GM21576 (cell line): ENCODE data around the gene INHBC.
A peak's percentile ranks its signal among the peaks of the same experiment; 100 is the strongest.

Experiments
- ATAC-seq: cut with Tn5 transposase; IDR thresholded peaks from one replicate; pipeline ENCODE4 v1.9.1; 2021; ENCODE audit warnings: mild to moderate bottlenecking, moderate library complexity; ENCODE audit not compliant: unreplicated experiment

INHBC gene

DNA sequence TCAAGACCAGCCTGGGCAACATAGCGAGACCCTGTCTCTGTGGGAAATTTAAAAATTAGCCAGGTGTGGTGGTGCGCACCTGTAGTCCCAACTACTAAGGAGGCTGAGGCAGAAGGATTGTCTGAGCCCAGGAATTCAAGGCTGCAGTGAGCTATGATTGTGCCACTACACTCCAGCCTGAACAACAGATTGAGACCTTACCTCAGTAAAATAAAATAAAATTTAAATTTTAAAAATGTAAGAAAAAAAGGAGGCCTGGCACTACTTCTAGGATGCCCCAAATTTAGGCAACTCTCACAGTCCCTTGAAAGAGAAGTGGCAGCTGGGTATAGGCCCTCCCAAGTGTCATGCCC is 19.6 kb downstream of the INHBC start:
- no peak for ATAC-seq

DNA sequence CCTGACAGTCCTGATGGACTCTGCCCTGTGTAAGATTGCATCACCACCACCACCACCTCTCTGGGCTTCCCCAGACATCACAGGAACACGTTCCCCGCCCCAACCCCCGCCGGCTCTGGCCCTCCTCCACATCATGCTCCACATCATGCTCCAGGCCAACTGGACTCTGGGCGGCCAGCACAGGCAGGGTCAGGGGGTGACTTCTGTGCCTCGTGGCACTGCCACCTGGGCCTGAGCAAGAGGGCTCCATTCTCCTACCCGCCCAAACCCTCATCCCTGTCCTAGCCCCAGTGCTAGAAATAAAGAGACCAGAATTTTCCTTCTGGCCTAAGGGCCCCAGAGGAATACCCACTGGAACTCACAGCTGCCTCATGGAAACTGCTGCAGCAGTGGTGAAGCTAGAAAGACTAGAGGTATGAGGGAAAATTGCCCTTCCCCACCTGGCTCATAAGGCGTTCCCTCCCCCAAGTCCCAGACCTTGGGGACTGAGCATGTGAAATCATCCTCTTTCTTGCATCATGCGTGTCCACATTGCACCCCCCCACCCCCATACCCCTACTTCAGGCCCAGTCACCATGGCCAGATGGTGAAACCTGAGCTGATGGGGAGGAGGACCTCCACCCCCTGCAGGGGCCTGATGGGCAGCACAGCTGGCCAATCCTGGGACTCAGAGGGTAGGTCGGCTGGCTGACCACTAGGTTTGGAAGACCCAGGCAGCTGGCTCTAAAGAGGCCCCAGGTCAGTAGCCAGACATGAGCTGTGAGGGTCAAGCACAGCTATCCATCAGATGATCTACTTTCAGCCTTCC is 20.2 kb downstream of the INHBC start, which contains the start of gene INHBE:
TSS of gene INHBE (plus strand) at position 742 of the 808 bp plus-strand sequence. CDS start 230 bp downstream, outside the sequence.
- ATAC-seq = no peak

DNA sequence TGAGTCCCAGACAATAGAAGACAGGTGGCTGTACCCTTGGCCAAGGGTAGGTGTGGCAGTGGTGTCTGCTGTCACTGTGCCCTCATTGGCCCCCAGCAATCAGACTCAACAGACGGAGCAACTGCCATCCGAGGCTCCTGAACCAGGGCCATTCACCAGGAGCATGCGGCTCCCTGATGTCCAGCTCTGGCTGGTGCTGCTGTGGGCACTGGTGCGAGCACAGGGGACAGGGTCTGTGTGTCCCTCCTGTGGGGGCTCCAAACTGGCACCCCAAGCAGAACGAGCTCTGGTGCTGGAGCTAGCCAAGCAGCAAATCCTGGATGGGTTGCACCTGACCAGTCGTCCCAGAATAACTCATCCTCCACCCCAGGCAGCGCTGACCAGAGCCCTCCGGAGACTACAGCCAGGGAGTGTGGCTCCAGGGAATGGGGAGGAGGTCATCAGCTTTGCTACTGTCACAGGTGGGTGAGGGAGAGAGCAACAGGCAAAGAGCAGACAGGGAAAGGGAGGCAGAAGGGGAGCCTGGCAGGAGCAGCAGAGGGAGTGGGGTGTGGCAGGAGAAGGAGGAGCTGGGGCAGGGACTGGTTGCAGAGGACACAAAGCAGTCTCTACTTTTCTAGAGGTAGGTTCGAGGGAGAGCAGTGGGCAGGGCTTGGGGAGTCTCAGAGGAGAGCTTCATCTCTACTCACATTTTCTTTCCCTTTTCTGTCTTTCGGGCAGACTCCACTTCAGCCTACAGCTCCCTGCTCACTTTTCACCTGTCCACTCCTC is 21.0 kb downstream of the INHBC start:
- ATAC-seq = no peak

GRCh38 chr12:57456145-57456700 is 21.6 kb downstream of the INHBC start:
- ATAC-seq = no peak

DNA sequence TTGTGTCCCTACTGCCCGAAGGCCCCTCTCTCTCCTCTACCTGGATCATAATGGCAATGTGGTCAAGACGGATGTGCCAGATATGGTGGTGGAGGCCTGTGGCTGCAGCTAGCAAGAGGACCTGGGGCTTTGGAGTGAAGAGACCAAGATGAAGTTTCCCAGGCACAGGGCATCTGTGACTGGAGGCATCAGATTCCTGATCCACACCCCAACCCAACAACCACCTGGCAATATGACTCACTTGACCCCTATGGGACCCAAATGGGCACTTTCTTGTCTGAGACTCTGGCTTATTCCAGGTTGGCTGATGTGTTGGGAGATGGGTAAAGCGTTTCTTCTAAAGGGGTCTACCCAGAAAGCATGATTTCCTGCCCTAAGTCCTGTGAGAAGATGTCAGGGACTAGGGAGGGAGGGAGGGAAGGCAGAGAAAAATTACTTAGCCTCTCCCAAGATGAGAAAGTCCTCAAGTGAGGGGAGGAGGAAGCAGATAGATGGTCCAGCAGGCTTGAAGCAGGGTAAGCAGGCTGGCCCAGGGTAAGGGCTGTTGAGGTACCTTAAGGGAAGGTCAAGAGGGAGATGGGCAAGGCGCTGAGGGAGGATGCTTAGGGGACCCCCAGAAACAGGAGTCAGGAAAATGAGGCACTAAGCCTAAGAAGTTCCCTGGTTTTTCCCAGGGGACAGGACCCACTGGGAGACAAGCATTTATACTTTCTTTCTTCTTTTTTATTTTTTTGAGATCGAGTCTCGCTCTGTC is 22.3 kb downstream of the INHBC start:
- no peak for ATAC-seq

- no peak for ATAC-seq
Measured at GRCh38 chr12:57458665-57459054, 24.1 kb downstream of the INHBC start.

DNA sequence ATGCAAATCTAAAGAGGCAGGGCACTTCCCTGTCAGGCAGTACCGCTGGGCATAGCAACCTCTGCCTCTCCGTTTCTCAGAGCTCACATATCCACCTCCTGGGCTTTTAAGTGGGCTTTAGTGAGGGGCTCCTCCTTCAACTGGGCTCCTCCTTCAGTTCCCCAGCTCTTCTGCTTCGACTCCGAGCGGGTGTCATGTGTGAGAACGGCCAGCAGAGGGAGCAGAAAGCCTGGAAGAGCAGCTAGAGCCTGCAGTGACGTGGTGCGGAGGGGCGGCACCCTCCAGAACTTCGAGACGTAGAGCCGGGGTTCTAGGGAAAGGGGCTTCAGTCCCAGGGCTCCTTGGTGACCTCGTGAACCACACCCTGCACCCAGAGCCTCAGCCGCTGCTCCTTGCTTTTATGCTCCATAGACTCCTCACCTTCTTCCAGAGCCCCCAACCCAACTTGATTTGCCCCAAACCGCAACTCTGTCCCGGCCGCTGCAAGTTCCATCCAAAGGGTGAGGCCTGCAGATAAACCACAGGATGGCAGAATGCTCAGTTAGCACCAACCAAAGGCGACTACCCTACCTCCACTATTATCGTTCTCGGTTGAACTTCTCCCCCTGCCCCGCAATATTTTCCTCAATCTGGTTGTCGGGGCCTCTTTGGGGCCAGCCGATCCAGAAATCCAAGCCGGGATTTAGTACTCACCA is 24.6 kb downstream of the INHBC start:
- ATAC-seq = peak; percentile 45

GRCh38 chr12:57459750-57460467 is 25.3 kb downstream of the INHBC start, which contains the start of gene GLI1:
TSS of gene GLI1 (plus strand) at chr12:57459785. CDS start at chr12:57463692, 3,907 bp downstream.
- ATAC-seq = no peak

GRCh38 chr12:57460468-57460784 is 25.8 kb downstream of the INHBC start:
- ATAC-seq = no peak

GRCh38 chr12:57460841-57461275 is 26.3 kb downstream of the INHBC start:
- no peak for ATAC-seq

DNA sequence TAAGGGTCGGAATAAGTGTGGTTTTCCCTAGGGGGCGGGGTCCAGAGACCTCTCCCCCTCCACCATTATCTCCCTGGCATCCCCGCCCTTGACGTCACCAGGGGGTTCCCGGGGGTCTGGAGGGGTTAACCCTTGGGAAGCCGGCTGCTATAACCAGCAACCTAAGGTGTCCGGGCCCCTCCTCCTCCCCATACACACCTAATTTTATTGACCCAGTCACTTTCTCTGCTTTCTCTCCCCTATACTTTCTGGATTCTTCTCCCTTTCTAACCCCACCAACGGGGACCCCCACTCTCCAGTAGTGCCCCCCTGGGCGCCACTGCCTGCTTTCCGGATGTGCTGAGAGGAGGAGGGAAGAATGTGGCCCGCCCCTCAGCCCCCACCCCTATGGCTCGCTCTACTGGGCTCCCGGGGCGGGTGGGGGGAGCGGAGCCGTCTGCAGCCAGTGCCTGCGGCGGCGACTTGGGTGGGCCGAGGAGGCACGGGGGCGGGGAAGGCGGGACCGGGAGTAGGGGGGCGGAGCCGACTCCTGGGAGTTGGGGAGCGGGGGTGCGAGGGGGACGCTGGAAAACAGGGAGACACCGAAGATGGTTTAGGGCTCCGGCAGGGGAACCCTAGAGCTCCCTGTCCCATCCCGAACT is 26.8 kb downstream of the INHBC start:
- no peak for ATAC-seq

GRCh38 chr12:57461917-57462250 is 27.3 kb downstream of the INHBC start:
- no peak for ATAC-seq

DNA sequence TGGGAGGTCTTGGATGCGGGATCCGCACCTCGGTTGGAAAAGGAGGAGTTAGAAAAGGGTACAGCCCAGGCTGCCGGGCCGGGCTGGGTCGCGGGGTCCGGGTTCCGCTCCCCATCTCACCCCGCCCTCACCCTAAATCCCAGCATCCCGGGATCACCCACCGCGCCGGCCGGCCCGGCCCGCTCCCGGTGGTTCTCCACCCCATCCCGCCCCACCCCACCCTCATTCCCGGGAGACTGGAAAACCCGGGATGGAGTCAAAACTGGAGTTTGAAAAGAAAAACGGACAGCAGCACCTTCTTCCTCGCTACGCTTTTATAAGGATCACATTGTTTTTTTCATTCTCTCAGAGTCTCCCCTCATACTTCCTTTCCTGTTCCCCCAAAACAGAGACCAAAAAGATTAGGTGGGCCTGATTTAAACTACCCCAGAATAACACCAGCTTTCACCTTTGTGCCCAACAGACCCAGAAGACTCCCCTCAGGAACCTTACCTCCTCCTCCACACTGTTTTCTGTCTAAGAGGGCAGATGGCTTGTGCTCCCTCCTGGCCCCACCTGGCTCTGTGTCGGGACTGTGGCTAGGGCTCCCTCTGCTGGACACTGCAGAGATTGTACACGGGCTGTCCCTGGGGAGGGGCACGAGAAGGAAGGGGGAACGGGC is 27.8 kb downstream of the INHBC start:
- ATAC-seq = peak; percentile 69

GRCh38 chr12:57462912-57463253 is 28.3 kb downstream of the INHBC start:
- no peak for ATAC-seq

DNA sequence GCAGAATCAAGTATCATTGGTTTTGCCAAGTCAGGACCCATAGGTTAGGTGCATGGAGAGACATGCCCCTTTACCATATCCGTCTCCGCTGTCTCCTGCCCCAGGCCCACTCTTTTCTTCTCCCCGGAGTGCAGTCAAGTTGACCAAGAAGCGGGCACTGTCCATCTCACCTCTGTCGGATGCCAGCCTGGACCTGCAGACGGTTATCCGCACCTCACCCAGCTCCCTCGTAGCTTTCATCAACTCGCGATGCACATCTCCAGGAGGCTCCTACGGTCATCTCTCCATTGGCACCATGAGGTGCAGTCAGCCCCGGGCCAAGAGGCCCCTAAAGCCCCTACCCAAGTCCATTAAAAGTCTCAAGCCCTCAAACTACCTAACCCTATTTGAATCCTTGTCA is 30.0 kb downstream of the INHBC start:
- no peak for ATAC-seq

DNA sequence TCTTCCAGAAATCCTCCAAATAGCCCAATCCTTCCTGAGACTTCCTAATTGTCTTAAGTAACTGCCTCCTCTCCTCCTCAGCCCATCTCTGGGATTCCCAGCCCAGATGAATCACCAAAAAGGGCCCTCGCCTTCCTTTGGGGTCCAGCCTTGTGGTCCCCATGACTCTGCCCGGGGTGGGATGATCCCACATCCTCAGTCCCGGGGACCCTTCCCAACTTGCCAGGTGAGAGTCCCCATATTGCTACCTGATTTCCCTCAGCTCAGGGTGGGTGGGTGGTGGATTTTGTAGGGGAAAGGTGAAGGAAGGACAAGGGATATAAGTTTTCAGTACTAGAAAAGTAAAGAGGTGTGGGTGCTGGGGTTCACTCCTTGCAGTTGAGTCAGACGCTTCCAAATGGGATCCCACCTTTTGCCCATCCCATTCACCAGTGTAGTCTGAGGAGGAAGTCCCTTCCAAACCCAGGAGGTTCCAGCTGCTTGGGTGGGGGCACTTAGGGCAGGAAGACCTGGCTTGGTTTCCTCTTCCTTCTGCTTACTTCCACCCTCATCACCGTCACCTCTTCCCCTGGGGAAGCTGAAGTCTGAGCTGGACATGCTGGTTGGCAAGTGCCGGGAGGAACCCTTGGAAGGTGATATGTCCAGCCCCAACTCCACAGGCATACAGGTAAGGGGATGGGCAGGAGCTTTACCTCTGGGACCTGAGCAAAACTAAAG is 30.6 kb downstream of the INHBC start:
- no peak for ATAC-seq

DNA sequence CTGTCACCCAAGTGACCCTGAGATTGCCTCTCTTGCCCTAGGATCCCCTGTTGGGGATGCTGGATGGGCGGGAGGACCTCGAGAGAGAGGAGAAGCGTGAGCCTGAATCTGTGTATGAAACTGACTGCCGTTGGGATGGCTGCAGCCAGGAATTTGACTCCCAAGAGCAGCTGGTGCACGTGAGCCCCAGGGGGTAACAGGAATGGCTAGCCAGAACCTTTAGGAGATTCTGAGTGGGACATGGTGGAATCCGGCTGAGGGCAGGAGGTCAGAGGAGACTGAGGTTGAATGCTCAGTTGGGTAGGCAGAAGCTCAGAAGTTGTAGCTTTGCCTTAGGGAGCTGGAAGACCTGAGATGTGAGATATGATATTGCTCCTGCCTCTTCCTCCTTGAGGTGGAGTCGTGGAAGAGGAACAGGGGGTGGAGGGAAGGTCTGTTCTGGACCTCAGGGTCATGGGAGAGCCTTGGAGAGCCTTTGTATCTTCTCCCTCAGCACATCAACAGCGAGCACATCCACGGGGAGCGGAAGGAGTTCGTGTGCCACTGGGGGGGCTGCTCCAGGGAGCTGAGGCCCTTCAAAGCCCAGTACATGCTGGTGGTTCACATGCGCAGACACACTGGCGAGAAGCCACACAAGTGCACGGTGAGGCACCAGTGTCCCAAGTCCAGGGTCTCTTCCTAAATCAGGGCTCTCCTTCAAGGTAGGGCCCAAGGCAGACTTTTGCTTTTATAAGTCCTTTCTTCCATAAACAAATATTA is 31.3 kb downstream of the INHBC start:
- ATAC-seq = no peak
